Hematopoietic multipotent progenitor cell treated with erythropoietin and hydrocortisone succinate and interleukin-3 and kit ligand, for 6 days (in vitro differentiated cells): ENCODE measurements around the gene ZNF430.
A peak's percentile ranks its signal among the peaks of the same experiment; 100 is the strongest.
"Not testable (repeated sequence)": the region's sequence is repeated elsewhere in the genome, so short reads cannot be mapped to it uniquely, and the experiment has no call there.

Experiments
- DNase-seq: peaks from one replicate; pipeline ENCODE4 v3.0.0-alpha.2; 2015

ZNF430 gene

DNA sequence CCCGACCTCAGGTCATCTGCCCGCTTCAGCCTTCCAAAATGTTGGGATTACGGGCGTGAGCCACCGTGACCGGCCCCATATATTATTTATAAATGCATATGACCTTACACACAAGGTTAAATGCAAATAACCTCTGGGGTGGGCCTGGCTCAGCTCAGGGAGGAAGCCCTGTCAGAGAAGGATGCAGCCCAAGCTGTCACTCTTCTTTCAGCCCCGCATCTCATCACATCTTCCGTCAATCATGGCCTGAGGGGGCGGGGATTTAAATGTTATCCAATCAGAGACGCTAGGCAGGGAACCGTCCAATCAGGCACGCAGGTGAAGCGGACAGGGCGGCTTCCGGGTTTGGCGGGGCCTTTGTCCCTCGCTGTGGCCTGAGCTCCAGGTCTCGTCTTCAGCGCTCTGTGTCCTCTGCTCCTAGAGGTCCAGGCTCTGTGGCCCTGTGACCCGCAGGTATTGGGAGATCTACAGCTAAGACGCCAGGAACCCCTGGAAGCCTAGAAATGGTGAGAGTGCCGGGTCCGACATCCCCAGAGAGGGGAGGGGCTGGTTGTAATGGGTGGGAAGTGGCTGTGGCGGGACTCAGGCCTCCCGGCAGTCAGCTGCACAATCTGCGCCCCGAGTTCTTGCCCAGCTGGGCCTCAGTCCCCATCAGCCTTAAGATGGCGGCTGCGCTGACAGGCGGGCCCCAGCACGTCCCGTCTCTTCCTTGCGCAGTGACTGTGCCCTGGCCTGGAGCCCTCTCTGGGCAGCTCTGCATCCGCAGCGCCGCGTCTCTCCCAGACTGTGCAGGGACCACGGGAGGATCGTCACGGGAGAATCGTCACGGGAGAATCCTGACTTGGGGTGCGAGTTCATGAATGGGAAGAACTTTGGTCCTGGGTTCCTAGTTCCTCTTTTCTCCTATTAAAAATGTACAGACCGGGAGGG lies at the start of gene ZNF430:
ZNF430 (plus strand) TSS at position 360 of the 930 bp plus-strand sequence; CDS start at position 504, 144 bp downstream.
- peak; percentile 99 for DNase-seq

DNA sequence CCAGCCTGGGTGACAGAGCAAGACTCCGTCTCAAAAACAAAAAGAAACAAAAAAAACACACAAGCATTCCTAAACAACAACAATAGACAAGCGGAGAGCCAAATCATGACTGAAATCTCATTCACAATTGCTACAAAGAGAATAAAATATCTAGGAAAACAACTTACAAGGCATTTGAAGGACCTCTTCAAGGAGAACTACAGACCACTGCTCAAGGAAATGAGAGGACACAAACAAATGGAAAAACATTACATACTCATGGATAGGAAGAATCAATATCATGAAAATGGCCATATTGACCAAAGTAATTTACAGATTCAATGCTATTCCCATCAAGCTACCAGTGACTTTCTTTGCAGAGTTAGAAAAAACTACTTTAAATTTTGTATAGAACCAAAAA lies 27.7 kb upstream of the ZNF430 start:
- DNase-seq = not testable (repeated sequence)

DNA sequence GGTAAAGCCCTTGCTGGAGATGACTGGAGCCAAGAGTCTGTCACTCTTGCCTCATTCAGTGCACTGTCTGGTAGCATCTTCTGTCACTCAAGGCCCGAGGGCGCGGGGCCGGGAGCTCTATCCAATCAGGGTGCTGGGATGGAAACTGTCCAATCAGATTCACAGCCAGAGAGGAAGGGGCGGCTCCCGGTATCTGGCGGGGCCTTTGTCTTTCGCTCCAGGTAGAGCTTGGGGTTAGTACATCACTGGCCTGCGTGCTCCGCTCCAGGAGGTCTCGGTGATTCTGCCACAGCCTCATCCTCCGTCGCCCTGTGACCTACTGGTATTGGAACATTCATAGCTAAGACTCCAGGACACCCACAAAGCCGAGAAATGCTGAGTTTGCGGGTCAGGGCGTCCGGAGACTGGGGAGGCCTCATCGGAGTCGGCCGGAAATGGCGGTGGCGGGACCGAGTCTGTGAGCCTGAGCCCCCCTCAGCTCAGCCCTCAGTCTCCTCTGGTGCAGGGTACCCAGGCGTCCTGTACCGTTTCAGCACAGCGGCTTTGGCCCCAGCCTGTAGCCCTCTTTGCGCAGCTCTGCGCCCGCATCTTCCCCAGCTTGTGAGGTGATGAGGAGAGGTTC lies 20.6 kb upstream of the ZNF430 start:
- peak; percentile 82 for DNase-seq

DNA sequence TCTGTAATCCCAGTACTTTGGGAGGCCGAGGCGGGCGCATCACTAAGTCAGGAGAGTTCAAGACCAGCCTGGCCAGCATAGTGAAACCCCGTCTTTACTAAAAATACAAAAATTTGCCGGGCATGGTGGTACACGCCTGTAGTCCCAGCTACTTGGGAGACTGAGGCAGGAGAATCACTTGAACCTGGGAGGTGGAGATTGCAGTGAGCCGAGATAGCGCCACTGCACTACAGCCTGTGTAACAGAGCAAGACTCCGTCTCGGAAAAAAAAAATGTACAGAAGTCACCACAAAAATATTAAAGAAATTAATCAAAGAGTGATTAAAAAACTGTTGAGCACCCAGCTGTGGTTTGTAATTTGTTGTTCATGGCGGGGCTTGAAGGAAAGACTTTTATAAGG lies 781 bp downstream of the ZNF430 start:
- not testable (repeated sequence) for DNase-seq

DNA sequence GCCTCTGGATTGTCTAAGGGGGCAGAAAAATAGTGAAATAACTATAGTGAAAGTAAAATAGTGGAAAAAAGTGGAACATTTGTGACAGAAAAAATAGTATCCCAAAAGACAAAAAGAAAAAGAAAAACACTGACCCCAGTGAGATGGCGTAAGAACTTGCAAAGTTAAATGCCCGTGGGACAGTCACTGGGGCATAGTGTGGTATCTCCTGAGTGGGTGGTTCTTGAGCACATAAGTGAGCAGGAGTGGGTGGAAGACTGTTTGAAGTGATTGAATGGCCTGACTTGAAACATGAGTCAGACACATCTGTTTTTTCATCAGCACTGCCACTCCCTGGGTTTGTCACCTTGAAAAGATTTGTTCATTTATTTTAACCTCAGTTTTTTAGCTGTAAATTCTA lies 2.5 kb downstream of the ZNF430 start:
- DNase-seq = peak; percentile 10

DNA sequence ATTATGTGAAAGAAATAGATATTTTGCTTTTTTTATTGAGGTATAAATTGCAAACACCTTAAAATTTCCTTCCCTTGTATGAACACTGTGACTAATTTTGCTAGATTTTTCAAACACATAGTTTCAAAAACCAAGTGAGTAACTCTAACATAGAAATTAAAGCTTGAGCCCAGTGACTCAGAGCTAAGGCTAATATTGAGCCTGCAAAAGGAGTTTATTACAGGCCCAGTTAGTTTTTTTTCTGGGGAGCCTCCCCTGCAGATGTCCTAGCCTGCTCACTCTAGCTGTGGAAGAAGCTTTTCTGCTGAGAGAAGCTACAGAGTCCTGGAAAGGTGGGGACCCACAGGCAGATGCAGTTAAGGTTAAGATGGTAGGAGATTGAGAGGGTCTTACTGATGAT lies 3.4 kb downstream of the ZNF430 start:
- DNase-seq = no peak

DNA sequence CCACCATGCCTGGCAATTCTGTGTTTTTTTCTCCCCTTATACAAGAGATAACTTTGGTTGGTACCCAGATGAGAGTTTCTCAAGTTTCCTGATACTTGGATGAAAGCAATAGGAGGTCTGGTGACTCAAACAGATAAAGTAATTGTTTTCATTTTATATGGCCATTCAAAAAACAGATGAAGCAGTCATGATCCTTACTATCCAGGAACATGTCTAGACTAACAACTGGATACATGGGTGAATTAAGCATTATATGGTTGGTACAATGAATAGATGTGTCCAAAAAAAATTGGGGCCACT lies 8.5 kb downstream of the ZNF430 start:
- DNase-seq = no peak

DNA sequence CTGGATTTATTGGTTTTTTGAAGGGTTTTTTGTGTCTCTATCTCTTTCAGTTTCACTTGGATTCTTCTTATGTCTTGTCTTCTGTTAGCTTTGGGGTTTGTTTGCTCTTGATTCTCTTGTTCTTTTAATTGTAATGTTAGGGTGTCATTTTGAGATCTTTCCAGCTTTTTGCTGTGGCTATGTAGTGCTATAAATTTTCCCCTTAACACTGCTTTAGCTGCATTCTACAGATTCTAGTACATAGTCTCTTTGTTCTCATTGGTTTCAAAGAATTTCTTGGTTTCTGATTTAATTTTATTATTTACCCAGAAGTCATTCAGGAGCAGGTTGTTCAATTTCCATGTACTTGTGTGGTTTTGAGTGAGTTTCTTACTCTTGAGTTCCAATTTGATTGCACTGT lies 24.6 kb downstream of the ZNF430 start:
- no peak for DNase-seq

DNA sequence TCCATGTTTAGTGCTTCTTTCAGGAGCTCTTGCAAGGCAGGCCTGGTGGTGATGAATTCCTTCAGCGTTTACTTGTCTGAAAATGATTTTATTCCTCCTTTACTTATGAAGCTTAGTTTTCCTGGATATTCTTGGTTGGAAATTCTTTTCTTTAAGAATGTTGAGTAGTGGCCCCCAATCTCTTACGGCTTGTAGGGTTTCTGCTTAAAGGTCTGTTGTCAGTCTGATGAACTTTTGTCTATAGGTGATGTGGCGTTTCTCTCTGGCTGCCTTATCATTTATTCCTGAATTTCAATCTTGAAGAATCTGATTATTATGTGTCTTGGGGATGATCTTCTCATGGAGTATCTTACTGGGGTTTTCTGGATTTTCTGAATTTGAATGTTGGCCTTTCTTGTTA lies 26.0 kb downstream of the ZNF430 start:
- DNase-seq = no peak

DNA sequence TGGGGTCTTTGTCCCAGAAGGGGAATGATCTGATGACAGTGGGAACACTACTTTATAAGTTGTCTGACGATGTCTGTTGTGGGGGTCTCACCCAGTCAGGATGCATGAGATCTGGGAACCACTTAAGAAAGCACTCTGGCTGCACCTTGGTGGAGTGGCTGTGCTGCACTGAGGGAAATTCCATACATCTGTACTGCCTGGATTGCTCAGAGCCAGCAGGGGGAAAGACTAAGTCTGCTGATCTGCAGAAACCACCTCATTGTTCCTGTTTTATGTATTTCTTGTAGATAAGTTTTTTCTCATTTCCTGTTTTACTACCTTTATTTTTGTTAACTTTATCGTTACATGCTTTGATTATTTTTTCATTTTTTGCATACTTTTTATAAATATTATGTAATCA lies 27.3 kb downstream of the ZNF430 start:
- DNase-seq = no peak

DNA sequence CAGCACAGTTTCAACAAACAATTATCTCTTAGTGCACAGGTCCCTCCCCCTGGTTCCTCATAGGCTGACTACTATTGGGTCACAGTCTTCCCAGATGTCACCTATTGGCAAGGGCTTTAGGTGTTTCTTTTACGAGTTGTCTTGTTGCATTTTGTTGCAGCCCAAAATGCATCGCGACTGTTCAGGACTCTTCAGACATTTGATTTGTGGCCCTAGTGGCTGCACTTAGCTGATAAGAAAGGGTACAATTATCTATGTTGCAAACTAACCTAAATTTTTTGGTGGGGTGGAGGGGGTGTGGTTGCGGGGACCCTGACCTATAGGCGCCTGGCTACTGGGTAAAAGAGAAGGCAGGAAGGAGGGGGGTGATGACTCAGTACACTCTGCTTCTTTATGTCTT lies 32.4 kb downstream of the ZNF430 start:
- DNase-seq = no peak

DNA sequence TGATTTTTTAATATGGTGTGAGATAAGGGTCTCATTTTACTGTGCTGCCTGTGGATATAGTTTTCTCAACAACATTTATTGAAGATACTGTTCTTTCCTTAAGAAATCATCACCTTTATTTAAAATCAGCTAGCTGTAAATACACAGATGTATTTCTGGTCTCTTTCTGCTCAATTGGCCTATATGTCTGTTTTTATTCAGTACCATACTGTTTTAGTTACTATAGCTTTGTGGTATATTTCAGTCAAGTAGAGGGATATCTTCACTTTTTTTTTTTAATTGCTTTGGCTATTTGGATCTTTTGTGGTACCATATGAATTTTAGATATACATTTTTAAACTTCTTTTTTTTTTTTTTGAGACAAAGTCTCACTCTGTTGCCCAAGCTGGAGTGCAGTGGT lies 44.9 kb downstream of the ZNF430 start:
- DNase-seq = no peak

DNA sequence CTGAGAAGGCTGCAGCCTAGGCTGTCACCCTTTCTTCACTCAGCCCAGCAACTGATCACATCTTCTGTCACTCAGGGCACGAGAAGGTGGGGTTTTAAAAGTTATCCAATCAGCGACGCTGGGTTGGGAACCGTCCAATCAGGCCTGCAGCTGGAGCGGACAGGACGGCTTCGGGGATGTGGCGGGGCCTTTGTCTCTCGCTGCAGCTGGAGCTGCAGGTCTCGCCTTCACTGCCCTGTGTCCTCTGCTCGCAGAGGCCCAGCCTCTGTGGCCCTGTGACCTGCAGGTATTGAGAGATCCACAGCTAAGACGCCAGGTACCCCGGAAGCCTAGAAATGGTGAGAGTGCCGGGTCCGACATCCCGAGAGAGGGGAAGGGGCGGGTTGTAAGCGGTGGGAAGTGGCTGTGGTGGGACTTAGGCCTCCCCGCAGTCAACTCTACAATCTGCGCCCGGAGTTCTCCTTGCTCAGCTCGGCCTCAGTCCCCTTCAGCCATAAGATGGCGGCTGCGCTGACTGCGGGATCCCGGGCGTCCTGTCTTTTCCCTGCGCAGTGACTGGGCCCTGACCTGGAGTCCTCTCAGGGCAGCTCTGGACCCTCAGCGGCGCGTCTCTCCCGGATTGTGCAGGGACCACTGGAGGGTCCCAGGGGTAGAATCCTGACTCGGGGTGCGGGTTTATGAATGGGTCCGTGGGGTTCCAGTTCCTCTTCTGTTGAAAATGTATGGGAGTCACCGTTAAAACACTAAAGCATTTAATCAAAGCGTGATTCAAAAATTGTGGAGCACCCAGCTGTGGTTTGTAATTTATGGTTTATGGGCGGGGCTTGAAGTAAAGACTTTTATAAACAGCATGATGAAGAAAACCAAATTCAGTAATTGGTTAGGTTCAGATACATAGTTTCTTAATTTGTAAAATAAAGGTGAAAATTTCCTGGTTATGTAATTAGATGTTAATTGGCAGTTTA lies 61.8 kb downstream of the ZNF430 start, which contains the start of gene ZNF714:
ZNF714 (plus strand) TSS at position 193 of the 965 bp plus-strand sequence. CDS start 16,066 bp downstream, outside the sequence.
- peak; percentile 96 for DNase-seq

DNA sequence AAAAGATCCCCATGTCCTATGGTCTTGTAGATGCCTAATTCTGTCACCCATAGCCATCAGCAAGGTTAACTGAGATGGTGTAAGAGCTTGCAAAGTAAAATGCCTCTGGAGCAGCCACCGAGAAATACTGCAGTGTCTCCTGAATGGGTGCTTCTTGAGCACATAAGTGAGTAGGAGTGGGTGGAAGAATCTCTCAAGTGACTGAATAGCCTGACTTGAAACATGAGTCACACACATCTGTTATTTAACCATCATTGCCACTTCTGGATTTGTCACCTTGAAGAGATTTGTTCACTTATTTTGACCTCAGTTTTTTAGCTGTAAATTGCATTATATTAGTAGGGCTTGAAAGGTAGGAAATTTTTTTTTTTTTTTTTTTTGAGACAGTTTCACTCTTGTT lies 63.9 kb downstream of the ZNF430 start:
- no peak for DNase-seq

DNA sequence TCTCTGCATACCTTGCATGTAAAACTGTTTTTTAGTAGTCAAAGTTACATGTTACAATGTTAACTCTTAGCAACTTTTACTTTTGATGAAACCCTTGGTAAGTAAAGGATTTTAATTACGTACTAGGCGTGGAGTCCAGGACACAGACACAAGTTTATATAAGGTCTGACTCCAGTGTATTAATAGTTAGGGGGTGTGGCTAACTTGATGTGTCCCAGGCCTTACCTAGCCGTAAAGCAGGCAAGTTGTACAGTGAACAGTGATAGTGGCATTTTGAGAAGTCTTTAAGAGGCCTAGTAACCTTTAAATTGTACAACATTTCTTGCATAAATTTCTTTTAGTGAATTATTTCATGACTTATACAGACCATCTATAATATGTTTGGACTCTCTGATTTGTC lies 67.4 kb downstream of the ZNF430 start:
- DNase-seq = no peak

DNA sequence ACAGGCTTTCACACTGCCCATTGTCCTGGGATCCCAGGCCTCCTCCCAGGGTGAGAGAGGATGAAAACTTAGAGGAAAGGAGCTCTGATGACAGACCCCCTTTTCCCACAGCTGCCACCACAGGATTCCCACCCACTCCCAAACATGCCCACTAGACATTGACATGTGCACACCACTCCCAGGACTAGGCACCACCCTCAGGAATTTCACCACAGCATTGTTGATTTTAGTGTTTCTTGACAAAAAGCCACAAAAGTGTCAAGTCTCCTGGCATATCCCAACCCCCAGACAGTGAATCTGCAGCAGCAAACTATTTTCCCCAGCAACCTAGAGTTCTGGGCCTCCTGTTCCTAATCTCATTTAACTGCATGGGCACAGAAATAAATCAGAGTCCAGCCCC lies 71.7 kb downstream of the ZNF430 start:
- DNase-seq = no peak

DNA sequence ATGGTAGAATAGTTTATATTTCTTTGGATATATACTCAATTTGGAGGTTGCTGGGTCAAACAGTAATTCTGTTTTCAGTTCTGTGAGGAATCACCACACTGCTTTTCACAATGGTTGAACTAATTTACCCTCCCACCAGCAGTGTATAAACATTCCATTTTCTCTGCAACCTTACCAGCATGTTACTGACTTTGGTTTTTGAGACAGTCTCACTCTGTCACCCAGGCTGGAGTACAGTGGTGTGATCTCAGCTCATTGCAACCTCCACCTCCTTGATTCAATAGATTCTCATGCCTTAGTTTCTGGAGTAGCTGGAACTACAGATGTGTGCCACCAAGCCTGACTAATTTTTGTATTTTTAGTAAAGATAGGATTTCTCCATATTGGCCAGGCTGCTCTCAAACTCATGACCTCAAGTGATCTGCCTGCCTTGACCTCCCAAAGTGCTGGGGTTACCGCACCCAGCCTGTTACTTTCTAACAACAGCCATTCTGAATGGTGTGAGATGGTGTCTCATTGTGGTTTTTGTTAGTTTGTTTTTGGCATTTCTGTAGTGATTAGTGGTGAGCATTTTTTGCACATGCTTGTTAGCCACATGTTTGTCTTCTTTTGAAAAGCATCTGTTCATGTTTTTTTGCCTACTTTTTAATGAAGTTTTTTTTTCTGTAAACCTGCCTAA lies 74.0 kb downstream of the ZNF430 start:
- no peak for DNase-seq

DNA sequence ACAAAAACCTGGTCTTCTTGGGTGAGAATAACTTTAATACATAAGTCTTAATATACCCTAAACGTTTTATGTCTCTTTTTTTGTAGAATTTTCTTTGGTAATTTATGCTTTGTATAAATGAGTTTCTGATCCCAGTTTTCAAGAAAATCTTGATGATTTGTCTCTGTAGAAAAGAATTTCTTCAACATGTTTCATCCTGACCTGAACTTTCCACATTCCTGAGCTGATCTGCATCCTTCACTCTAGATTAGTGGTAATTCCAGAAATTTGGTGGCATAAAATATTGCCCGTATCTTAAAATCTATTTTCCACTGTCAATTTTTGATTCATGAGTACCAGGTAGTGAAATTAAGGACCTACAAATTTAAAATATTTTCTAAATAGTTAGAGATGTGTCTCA lies 77.8 kb downstream of the ZNF430 start:
- DNase-seq = no peak

DNA sequence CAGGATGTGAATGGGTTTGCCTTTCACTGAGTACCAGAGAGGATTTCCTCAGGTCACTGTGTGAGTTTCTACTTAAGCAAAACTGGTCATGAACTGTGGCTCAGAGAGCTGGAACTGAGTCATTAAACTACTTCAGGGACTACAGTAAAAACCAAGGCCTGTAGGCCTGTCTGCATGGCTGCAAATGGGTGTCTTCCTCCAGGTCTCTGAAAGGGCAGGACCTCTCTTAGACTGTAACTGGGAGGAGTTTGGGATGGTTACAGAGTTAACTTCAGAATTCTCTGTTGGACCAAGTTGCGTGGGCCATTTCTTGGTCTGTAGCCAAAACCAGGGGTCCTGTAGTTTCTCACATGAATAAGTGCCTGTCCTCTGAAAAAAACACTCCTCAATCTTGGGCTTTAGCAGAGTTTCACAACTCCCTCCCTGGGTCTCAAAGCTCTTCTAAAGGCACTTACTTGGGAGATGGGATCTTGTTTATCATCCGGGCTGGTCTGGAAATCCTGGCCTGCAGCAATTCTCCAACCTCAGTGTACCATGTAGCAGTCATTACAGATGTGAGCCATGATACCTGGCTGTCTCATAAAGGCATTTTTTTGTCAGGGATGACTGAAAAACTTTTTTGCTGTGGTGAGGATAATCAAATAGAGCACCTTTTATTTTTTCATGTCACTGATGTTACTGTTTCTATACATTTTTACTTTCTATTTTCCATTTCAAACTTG lies 81.2 kb downstream of the ZNF430 start:
- DNase-seq = no peak

DNA sequence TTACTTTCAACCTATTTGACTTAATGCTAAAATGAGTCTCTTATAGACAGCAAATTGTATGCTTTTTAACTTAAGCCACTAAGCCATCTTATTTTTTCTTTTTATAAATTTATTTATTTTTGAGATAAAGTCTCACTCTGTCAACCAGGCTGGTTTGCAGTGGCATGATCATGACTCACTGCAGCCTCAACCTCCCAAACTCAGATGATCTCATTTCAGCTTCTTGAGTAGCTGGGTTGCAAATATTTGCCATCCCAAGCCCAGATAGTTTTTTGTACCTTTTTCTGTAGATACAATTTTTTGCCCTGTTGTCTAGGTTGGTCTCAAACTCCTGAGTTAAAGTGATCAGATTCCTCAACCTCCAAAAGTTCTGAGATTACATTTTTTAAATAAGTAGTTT lies 88.7 kb downstream of the ZNF430 start:
- no peak for DNase-seq
